Measurements from ENCODE around the gene TNS3. TPM values are rescaled to one million over a fixed set of nuclear protein-coding genes. Genes with fewer than 3 reads are reported as not detected.
A peak's percentile ranks its signal among the peaks of the same experiment; 100 is the strongest.

TNS3 gene
- total and polyA plus RNA-seq, 2 of the 13 experiments (the other 11 are each of a cell fraction or from before 2014, with no cell fraction given), result 52.9 to 55.7 TPM

- TF ChIP-seq CBX2 (IDR thresholded peaks at IDR 0.05; ENCODE audit: low read depth, low read length) (no peak), CBX2 (CRISPR knock-in tag; IDR thresholded peaks at IDR 0.05; ENCODE audit: low read depth) (no peak), ZFP41 (CRISPR knock-in tag; IDR thresholded peaks at IDR 0.05; ENCODE audit: borderline replicate concordance) (no peak), HNRNPLL (IDR thresholded peaks at IDR 0.05; ENCODE audit: low read depth, low read length, poor library complexity, severe bottlenecking) (no peak), ZNF296 (CRISPR knock-in tag; conservative IDR thresholded peaks at IDR 0.05) (no peak), MEIS1 (CRISPR knock-in tag; IDR thresholded peaks at IDR 0.05; ENCODE audit: borderline replicate concordance) (no peak), MTA1 (CRISPR knock-in tag; IDR thresholded peaks at IDR 0.05; ENCODE audit: borderline replicate concordance) (peak; percentile 62; the same call in 1 of the 2 replicates), ASH2L (IDR thresholded peaks at IDR 0.05; ENCODE audit: insufficient read length, low read depth, low read length) (peak; percentile 48), FOXJ3 (CRISPR knock-in tag; IDR thresholded peaks at IDR 0.05; ENCODE audit: borderline replicate concordance) (peak; percentile 25; the same call in 1 of the 2 replicates), ZC3H13 (CRISPR knock-in tag; IDR thresholded peaks at IDR 0.05) (no peak), NCOA1 (CRISPR knock-in tag; IDR thresholded peaks at IDR 0.05) (0 out of 2 replicates have a peak, but pooled peaks have one; percentile 28), ZSCAN9 (CRISPR knock-in tag; IDR thresholded peaks at IDR 0.05; ENCODE audit: borderline replicate concordance) (no peak; the same call in 1 of the 2 replicates), ZKSCAN8 (CRISPR knock-in tag; IDR thresholded peaks at IDR 0.05; ENCODE audit: borderline replicate concordance) (peak; percentile 75; the same call in 1 of the 2 replicates), HNRNPK (IDR thresholded peaks at IDR 0.05; ENCODE audit: low read depth, low read length, poor library complexity, severe bottlenecking) (no peak), ZNF891 (CRISPR knock-in tag; IDR thresholded peaks at IDR 0.05) (no peak; the same call in 1 of the 2 replicates), ZBTB39 (CRISPR knock-in tag; IDR thresholded peaks at IDR 0.05) (0 out of 2 replicates have a peak, but pooled peaks have one; percentile 76), NCOA2 (CRISPR knock-in tag; IDR thresholded peaks at IDR 0.05) (peak; percentile 70), RFXAP (CRISPR knock-in tag; IDR thresholded peaks at IDR 0.05; ENCODE audit: borderline replicate concordance) (no peak), PATZ1 (CRISPR knock-in tag; IDR thresholded peaks at IDR 0.05) (peak; percentile 53; the same call in 1 of the 2 replicates), ZNF367 (CRISPR knock-in tag; IDR thresholded peaks at IDR 0.05; ENCODE audit: borderline replicate concordance) (no peak), YEATS4 (CRISPR knock-in tag; IDR thresholded peaks at IDR 0.05; ENCODE audit: borderline replicate concordance) (no peak)
- TF ChIP-seq, protein P1, sequence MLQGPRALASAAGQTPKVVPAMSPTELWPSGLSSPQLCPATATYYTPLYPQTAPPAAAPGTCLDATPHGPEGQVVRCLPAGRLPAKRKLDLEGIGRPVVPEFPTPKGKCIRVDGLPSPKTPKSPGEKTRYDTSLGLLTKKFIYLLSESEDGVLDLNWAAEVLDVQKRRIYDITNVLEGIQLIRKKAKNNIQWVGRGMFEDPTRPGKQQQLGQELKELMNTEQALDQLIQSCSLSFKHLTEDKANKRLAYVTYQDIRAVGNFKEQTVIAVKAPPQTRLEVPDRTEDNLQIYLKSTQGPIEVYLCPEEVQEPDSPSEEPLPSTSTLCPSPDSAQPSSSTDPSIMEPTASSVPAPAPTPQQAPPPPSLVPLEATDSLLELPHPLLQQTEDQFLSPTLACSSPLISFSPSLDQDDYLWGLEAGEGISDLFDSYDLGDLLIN (CRISPR knock-in tag; IDR thresholded peaks at IDR 0.05; ENCODE audit: borderline replicate concordance), result no peak
- TF ChIP-seq, protein P2, sequence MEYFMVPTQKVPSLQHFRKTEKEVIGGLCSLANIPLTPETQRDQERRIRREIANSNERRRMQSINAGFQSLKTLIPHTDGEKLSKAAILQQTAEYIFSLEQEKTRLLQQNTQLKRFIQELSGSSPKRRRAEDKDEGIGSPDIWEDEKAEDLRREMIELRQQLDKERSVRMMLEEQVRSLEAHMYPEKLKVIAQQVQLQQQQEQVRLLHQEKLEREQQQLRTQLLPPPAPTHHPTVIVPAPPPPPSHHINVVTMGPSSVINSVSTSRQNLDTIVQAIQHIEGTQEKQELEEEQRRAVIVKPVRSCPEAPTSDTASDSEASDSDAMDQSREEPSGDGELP (IDR thresholded peaks at IDR 0.05; ENCODE audit: borderline replicate concordance, low read depth), result peak; percentile 31; the same call in 1 of the 2 replicates
- TF ChIP-seq, protein P3, sequence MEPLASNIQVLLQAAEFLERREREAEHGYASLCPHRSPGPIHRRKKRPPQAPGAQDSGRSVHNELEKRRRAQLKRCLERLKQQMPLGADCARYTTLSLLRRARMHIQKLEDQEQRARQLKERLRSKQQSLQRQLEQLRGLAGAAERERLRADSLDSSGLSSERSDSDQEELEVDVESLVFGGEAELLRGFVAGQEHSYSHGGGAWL (CRISPR knock-in tag; IDR thresholded peaks at IDR 0.05), result no peak
These were observed 81.8 kb downstream of the TNS3 start (continued) for GRCh38 chr7:47500103-47500563.

Data from HepG2 (cell line).